ENCODE data around the gene OPRD1.
A peak's percentile ranks its signal among the peaks of the same experiment; 100 is the strongest.
"Not testable (repeated sequence)": the region's sequence is repeated elsewhere in the genome, so short reads cannot be mapped to it uniquely, and the experiment has no call there.

Gene OPRD1

DNA sequence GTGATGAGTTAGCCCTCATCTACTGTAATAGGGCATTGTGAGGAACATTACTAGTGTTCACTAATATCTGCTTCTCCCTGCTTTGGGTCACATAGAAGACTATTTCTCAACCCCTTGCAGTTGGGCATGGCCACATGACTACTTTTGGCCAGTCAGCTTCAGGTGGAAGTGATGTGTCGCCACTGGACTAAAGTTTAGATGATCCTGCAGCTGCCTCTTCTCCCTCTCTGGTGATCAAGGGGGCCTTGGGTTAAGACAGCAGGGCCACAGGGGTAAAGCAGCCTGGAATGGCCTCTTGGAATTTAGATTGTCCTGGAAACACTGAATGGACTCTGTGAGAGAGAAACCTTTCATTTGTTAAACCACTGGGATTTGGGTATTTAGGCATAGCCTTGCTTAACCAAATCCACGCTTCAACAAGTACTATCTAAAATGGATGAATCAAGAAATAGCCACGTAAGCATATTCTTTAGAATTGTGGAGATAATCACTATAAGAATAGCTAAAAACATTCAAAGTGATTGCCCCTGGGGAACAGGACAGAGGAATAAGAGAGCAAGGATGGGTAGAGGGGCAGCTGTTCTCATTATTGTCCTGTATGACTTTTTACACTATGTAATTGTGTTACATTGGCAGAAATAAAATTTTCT, 41.2 kb downstream of the OPRD1 start:
- no peak overlapping the region for H3K27ac ChIP-seq
- no peak overlapping the region for H3K9ac ChIP-seq
- H3K9me3 ChIP-seq (replicated peaks in 1 of 11): no peaks in the 10 kb centered on the region
- H3K27me3 ChIP-seq: no peaks in the 10 kb centered on the region
- TF ChIP-seq Cebpa-rat (IDR thresholded peaks at IDR 0.05): no peak
- H3K4me2 ChIP-seq: no peak overlapping the region
- no peaks in the 10 kb centered on the region for H4K20me1 ChIP-seq
- no peak overlapping the region for H3K4me3 ChIP-seq
- no peaks in the 10 kb centered on the region for H3K36me3 ChIP-seq
- H3K4me1 ChIP-seq: peaks cover 0 to 26% (median 14%) of the 10 kb centered on the region in 10 experiments; a peak in 16 of 20 replicates

- H3K36me3 ChIP-seq; H3K27me3 ChIP-seq; H3K9me3 ChIP-seq (replicated peaks in 1 of 11); H3K9ac ChIP-seq; H3K27ac ChIP-seq; H3K4me3 ChIP-seq; H4K20me1 ChIP-seq: not testable (repeated sequence)
- H3K4me1 ChIP-seq: peaks cover 0 to 26% (median 14%) of the 10 kb centered on the region in 10 experiments; a peak in 16 of 20 replicates
- peak overlapping the region in 3 of 11 experiments; percentile 62 to 75 (median 65); a peak in 7 of 22 replicates for H3K4me2 ChIP-seq
These were observed 42.4 kb downstream of the OPRD1 start for GRCh38 chr1:28854406-28854805.

- H3K4me2 ChIP-seq: peak overlapping the region in 8 of 11 experiments; percentile 1 to 75 (median 36); a peak in 14 of 22 replicates
- 0 out of 22 replicates have a peak overlapping the region, but pooled peaks of 1 of the 11 experiments have one; percentile 17 for H3K27ac ChIP-seq
- no peak overlapping the region for H3K4me3 ChIP-seq
- H3K4me1 ChIP-seq: peaks cover 0 to 26% (median 14%) of the 10 kb centered on the region in 10 experiments; a peak in 16 of 20 replicates
- no peak for TF ChIP-seq Cebpa-rat (IDR thresholded peaks at IDR 0.05)
- H3K9ac ChIP-seq: peak overlapping the region in 2 of 11 experiments; percentile 5 to 25; a peak in 2 of 22 replicates
- no peaks in the 10 kb centered on the region for H4K20me1 ChIP-seq
- no peaks in the 10 kb centered on the region for H3K9me3 ChIP-seq (replicated peaks in 1 of 11)
- no peaks in the 10 kb centered on the region for H3K27me3 ChIP-seq
- no peaks in the 10 kb centered on the region for H3K36me3 ChIP-seq
These were observed 43.1 kb downstream of the OPRD1 start for GRCh38 chr1:28855046-28855445.

GRCh38 chr1:28855469-28855951, 43.5 kb downstream of the OPRD1 start:
- Histone ChIP-seq H3K4me1 (peaks cover 0 to 26% (median 14%) of the 10 kb centered on the region in 10 experiments; a peak in 16 of 20 replicates), H3K36me3 (no peaks in the 10 kb centered on the region)
- TF ChIP-seq Cebpa-rat (IDR thresholded peaks at IDR 0.05): no peak

GRCh38 chr1:28855969-28856368, 44.0 kb downstream of the OPRD1 start:
- no peak for TF ChIP-seq Cebpa-rat (IDR thresholded peaks at IDR 0.05)
- H3K27ac ChIP-seq: no peak overlapping the region
- no peaks in the 10 kb centered on the region for H3K36me3 ChIP-seq
- H3K4me3 ChIP-seq: no peak overlapping the region
- H3K9ac ChIP-seq: peak overlapping the region in 1 of 11 experiments; percentile 5; a peak in 1 of 22 replicates
- no peaks in the 10 kb centered on the region for H4K20me1 ChIP-seq
- peak overlapping the region in 8 of 11 experiments; percentile 10 to 75 (median 36); a peak in 12 of 22 replicates for H3K4me2 ChIP-seq
- no peaks in the 10 kb centered on the region for H3K27me3 ChIP-seq
- no peaks in the 10 kb centered on the region for H3K9me3 ChIP-seq (replicated peaks in 1 of 11)
- peaks cover 0 to 28% (median 14%) of the 10 kb centered on the region in 10 experiments; a peak in 16 of 20 replicates for H3K4me1 ChIP-seq

More at GRCh38 chr1:28855469-28855951, 43.5 kb downstream of the OPRD1 start:
- peak overlapping the region in 2 of 11 experiments; percentile 5 to 25; a peak in 3 of 22 replicates for H3K9ac ChIP-seq
- no peaks in the 10 kb centered on the region for H3K27me3 ChIP-seq
- no peaks in the 10 kb centered on the region for H3K9me3 ChIP-seq (replicated peaks in 1 of 11)
- H3K27ac ChIP-seq: 0 out of 22 replicates have a peak overlapping the region, but pooled peaks of 1 of the 11 experiments have one; percentile 17
- H4K20me1 ChIP-seq: no peaks in the 10 kb centered on the region
- H3K4me3 ChIP-seq: no peak overlapping the region; a peak in 1 of 20 replicates
- H3K4me2 ChIP-seq: peak overlapping the region in 10 of 11 experiments; percentile 1 to 75 (median 26); a peak in 14 of 22 replicates

DNA sequence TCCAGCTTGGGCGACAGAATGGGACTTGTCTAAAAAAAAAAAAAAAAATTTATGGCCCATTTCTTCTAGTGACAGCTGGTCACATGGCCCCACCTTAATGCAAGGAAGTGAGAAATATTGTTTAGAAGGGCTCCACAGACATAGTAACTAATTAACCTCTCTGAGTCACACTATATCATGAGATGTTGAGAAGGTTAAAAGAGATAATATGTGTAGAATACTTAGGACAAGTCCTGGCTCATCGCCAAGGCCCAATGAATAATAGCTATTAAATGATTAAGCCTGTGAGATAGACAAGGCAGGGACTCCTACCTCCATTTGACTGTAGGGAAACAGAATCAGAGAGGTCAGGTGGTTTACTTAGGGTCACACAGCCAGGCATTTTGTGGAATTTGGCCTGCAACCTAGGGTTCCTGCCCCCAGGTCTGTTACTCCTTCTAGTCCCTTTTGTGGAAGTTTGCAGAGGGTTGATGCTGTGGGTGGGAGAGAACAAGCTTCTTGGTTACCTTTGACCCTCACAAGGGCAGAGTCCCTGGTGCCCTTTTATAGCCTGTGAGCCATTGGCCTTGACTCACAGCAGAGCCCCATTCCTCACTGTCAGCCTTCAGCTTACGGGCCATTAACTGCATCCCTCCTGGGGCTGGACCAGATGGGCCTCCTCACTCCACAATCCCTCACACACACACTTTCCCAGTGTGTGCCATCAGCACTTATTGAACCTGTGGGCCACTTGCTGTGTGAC, 48.5 kb downstream of the OPRD1 start:
- Histone ChIP-seq H3K9me3 (replicated peaks in 1 of 11) (no peaks in the 10 kb centered on the region), H3K4me2 (peak overlapping the region in 1 of 11 experiments; percentile 31; a peak in 1 of 22 replicates), H4K20me1 (no peaks in the 10 kb centered on the region), H3K27me3 (no peaks in the 10 kb centered on the region), H3K36me3 (no peaks in the 10 kb centered on the region), H3K4me1 (peaks cover 0 to 21% (median 6%) of the 10 kb centered on the region in 10 experiments; a peak in 16 of 20 replicates), H3K9ac (no peak overlapping the region), H3K4me3 (no peak overlapping the region), H3K27ac (no peak overlapping the region)
- no peak for TF ChIP-seq Cebpa-rat (IDR thresholded peaks at IDR 0.05)

DNA sequence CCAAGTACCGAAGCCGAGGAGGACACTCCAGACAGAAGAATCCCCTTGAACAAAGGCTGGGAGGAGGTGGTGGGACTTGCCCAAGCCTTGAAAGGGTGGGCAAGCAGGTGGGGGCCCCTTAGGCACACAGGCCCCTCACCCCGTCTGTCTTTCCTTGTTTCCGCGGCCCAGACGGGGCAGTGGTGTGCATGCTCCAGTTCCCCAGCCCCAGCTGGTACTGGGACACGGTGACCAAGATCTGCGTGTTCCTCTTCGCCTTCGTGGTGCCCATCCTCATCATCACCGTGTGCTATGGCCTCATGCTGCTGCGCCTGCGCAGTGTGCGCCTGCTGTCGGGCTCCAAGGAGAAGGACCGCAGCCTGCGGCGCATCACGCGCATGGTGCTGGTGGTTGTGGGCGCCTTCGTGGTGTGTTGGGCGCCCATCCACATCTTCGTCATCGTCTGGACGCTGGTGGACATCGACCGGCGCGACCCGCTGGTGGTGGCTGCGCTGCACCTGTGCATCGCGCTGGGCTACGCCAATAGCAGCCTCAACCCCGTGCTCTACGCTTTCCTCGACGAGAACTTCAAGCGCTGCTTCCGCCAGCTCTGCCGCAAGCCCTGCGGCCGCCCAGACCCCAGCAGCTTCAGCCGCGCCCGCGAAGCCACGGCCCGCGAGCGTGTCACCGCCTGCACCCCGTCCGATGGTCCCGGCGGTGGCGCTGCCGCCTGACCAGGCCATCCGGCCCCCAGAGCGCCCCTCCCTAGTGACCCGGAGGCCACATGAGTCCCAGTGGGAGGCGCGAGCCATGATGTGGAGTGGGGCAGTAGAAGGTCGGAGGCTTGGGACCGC, 50.8 kb downstream of the OPRD1 start:
- H3K9me3 ChIP-seq (replicated peaks in 1 of 11): no peaks in the 10 kb centered on the region
- no peak for TF ChIP-seq Cebpa-rat (IDR thresholded peaks at IDR 0.05)
- no peak overlapping the region for H3K27ac ChIP-seq
- no peaks in the 10 kb centered on the region for H3K36me3 ChIP-seq
- H3K9ac ChIP-seq: no peak overlapping the region
- H3K4me3 ChIP-seq: no peak overlapping the region
- no peaks in the 10 kb centered on the region for H4K20me1 ChIP-seq
- H3K4me1 ChIP-seq: peaks cover 0 to 10% (median 0%) of the 10 kb centered on the region in 10 experiments; a peak in 3 of 20 replicates
- no peaks in the 10 kb centered on the region for H3K27me3 ChIP-seq
- H3K4me2 ChIP-seq: no peak overlapping the region

DNA sequence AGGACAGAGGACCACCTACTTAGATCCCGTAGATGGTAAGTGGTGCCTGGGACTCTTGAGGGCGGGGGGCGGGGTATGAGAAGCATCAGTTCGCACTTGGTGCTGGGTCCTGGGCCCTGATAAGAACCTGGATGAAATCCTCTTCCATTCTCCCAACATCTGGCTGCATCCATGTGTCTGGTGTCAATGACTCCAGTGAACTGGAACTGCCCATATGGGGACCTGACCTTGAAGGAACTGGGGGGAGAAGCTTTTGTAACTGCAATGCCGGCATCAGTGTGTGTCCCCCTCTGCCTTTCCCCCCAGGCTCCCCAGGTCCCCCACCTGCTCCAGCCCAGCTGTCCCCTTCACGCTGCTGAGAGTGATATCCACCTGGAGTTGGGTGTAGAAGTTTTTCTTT, 52.7 kb downstream of the OPRD1 start:
- Histone ChIP-seq H4K20me1 (no peaks in the 10 kb centered on the region), H3K9ac (no peak overlapping the region), H3K27me3 (no peaks in the 10 kb centered on the region), H3K4me3 (no peak overlapping the region), H3K27ac (no peak overlapping the region), H3K4me2 (no peak overlapping the region), H3K4me1 (peaks cover 0 to 10% (median 0%) of the 10 kb centered on the region in 10 experiments; a peak in 4 of 20 replicates), H3K36me3 (no peaks in the 10 kb centered on the region), H3K9me3 (replicated peaks in 1 of 11) (no peaks in the 10 kb centered on the region)
- TF ChIP-seq Cebpa-rat (IDR thresholded peaks at IDR 0.05): no peak

All from BLaER1 treated with 17β-estradiol and CSF1 and Interleukin-3, amounts not matched to agents 10 nM and 100 nM (cell line).